Central memory CD8-positive, alpha-beta T cell (primary cell): ENCODE results near the gene COPS7A.
A peak's percentile ranks its signal among the peaks of the same experiment; 100 is the strongest.
"Not testable (repeated sequence)": the region's sequence is repeated elsewhere in the genome, so short reads cannot be mapped to it uniquely, and the experiment has no call there.

Source experiments
- ATAC-seq: fragments of 150-1000 bp; cut with Tn5 transposase; replicated peaks from 2 replicates; pipeline ENCODE4 v1.10.0; 2022; ENCODE audit warnings: mild to moderate bottlenecking, moderate FRiP score, moderate number of reproducible peaks; ENCODE audit not compliant: poor library complexity, severe bottlenecking; ENCODE audit errors: extremely low read depth
- DNase-seq, 2 donors: peaks; one replicate each; pipeline ENCODE4 v3.0.0; 2021; ENCODE audit warnings: low spot score in 2 of 2
- H3K27ac Mint-ChIP-seq: one replicate; pipeline ENCODE4 v1.8.0; 2022; ENCODE audit warnings: low read depth, mild to moderate bottlenecking, moderate library complexity, mixed read lengths
- H3K27me3 Mint-ChIP-seq: one replicate; pipeline ENCODE4 v1.8.0; 2022; ENCODE audit warnings: mixed read lengths
- H3K36me3 Mint-ChIP-seq: one replicate; pipeline ENCODE4 v1.8.0; 2022; ENCODE audit warnings: mild to moderate bottlenecking, moderate library complexity, mixed read lengths; ENCODE audit not compliant: insufficient read depth
- H3K4me1 Mint-ChIP-seq: one replicate; pipeline ENCODE4 v1.8.0; 2022; ENCODE audit warnings: mixed read lengths
- H3K4me3 Mint-ChIP-seq: one replicate; pipeline ENCODE4 v1.8.0; 2022; ENCODE audit warnings: mild to moderate bottlenecking, moderate library complexity, mixed read lengths
- H3K9me3 Mint-ChIP-seq: one replicate; pipeline ENCODE4 v1.8.0; 2022; ENCODE audit warnings: mixed read lengths

COPS7A gene

GRCh38 chr12:6743300-6743699 lies 19.5 kb downstream of the COPS7A start:
- not testable (repeated sequence) for H3K4me1 Mint-ChIP-seq, H3K4me3 Mint-ChIP-seq, H3K9me3 Mint-ChIP-seq, H3K27me3 Mint-ChIP-seq, H3K27ac Mint-ChIP-seq, DNase-seq, H3K36me3 Mint-ChIP-seq, ATAC-seq

- ATAC-seq: no peak
- H3K4me1 Mint-ChIP-seq: peaks cover 13% of the 10 kb centered on the region
- H3K9me3 Mint-ChIP-seq: no peaks in the 10 kb centered on the region
- no peak overlapping the region for H3K4me3 Mint-ChIP-seq
- H3K36me3 Mint-ChIP-seq: peaks cover 23% of the 10 kb centered on the region
- no peaks in the 10 kb centered on the region for H3K27me3 Mint-ChIP-seq
- no peak for DNase-seq
- H3K27ac Mint-ChIP-seq: peak overlapping the region; percentile 54
Observed at GRCh38 chr12:6745741-6746525, 22.1 kb downstream of the COPS7A start.

GRCh38 chr12:6747216-6747615 lies 23.4 kb downstream of the COPS7A start:
- H3K36me3 Mint-ChIP-seq: peaks cover 27% of the 10 kb centered on the region
- H3K27ac Mint-ChIP-seq: no peak overlapping the region
- no peaks in the 10 kb centered on the region for H3K27me3 Mint-ChIP-seq
- no peak for ATAC-seq
- no peaks in the 10 kb centered on the region for H3K9me3 Mint-ChIP-seq
- H3K4me1 Mint-ChIP-seq: peaks cover 26% of the 10 kb centered on the region
- DNase-seq: no peak
- H3K4me3 Mint-ChIP-seq: no peak overlapping the region

- no peak overlapping the region for H3K4me3 Mint-ChIP-seq
- H3K36me3 Mint-ChIP-seq: peaks cover 37% of the 10 kb centered on the region
- H3K9me3 Mint-ChIP-seq: no peaks in the 10 kb centered on the region
- ATAC-seq (no peak), DNase-seq (no peak)
- H3K27ac Mint-ChIP-seq: no peak overlapping the region
- peaks cover 34% of the 10 kb centered on the region for H3K4me1 Mint-ChIP-seq
- H3K27me3 Mint-ChIP-seq: no peaks in the 10 kb centered on the region
Observed at GRCh38 chr12:6748761-6749160, 24.9 kb downstream of the COPS7A start.

- no peak overlapping the region for H3K4me3 Mint-ChIP-seq
Observed at GRCh38 chr12:6750506-6750905, 26.7 kb downstream of the COPS7A start.

GRCh38 chr12:6751767-6752166 lies 27.9 kb downstream of the COPS7A start:
- Mint-ChIP-seq H3K36me3 (peaks cover 34% of the 10 kb centered on the region), H3K4me3 (peak overlapping the region; percentile 95), H3K27me3 (no peaks in the 10 kb centered on the region), H3K4me1 (peaks cover 27% of the 10 kb centered on the region), H3K9me3 (no peaks in the 10 kb centered on the region), H3K27ac (peak overlapping the region; percentile 95)
- ATAC-seq (no peak), DNase-seq (no peak)

More at GRCh38 chr12:6750506-6750905, 26.7 kb downstream of the COPS7A start:
- peaks cover 34% of the 10 kb centered on the region for H3K36me3 Mint-ChIP-seq
- no peaks in the 10 kb centered on the region for H3K27me3 Mint-ChIP-seq
- ATAC-seq: no peak
- no peak overlapping the region for H3K27ac Mint-ChIP-seq
- H3K4me1 Mint-ChIP-seq: peaks cover 28% of the 10 kb centered on the region
- DNase-seq: no peak
- H3K9me3 Mint-ChIP-seq: no peaks in the 10 kb centered on the region

- H3K27me3 Mint-ChIP-seq: no peaks in the 10 kb centered on the region
- DNase-seq (no peak), ATAC-seq (no peak)
- H3K9me3 Mint-ChIP-seq: no peaks in the 10 kb centered on the region
- H3K27ac Mint-ChIP-seq: peak overlapping the region; percentile 95
- peaks cover 31% of the 10 kb centered on the region for H3K36me3 Mint-ChIP-seq
- H3K4me1 Mint-ChIP-seq: peaks cover 27% of the 10 kb centered on the region
- H3K4me3 Mint-ChIP-seq: peak overlapping the region; percentile 95
Observed at GRCh38 chr12:6752167-6752920, 28.5 kb downstream of the COPS7A start.

GRCh38 chr12:6752921-6753771 lies 29.3 kb downstream of the COPS7A start, which contains the start of gene MLF2:
Gene MLF2 (minus strand): TSS chr12:6753141. CDS start chr12:6752334, 807 bp downstream.
- peak within 1 kb of the TSS; percentile 95 for H3K27ac Mint-ChIP-seq
- peak within 1 kb of the TSS; percentile 95 for H3K4me3 Mint-ChIP-seq
- ATAC-seq (peak; percentile 99), DNase-seq (peak; percentile 96 to 97)
- no peaks in the 10 kb centered on the region for H3K9me3 Mint-ChIP-seq
- peaks cover 27% of the 10 kb centered on the region for H3K4me1 Mint-ChIP-seq
- H3K27me3 Mint-ChIP-seq: no peaks in the 10 kb centered on the region
- peaks cover 28% of the 10 kb centered on the region for H3K36me3 Mint-ChIP-seq

- no peak for ATAC-seq
- Mint-ChIP-seq H3K4me3 (peak overlapping the region; percentile 95), H3K4me1 (peaks cover 27% of the 10 kb centered on the region), H3K27me3 (no peaks in the 10 kb centered on the region), H3K36me3 (peaks cover 24% of the 10 kb centered on the region), H3K9me3 (no peaks in the 10 kb centered on the region), H3K27ac (peak overlapping the region; percentile 95)
- no peak for DNase-seq
Observed at GRCh38 chr12:6753772-6754356, 30.0 kb downstream of the COPS7A start.

- DNase-seq (no peak), ATAC-seq (no peak)
- Mint-ChIP-seq H3K9me3 (no peaks in the 10 kb centered on the region), H3K4me1 (peaks cover 27% of the 10 kb centered on the region), H3K4me3 (no peak overlapping the region), H3K36me3 (peaks cover 23% of the 10 kb centered on the region), H3K27me3 (no peaks in the 10 kb centered on the region), H3K27ac (no peak overlapping the region)
Observed at GRCh38 chr12:6754411-6754810, 30.6 kb downstream of the COPS7A start.

- Mint-ChIP-seq H3K36me3 (peaks cover 11% of the 10 kb centered on the region), H3K4me3 (no peak overlapping the region), H3K4me1 (peaks cover 11% of the 10 kb centered on the region), H3K9me3 (no peaks in the 10 kb centered on the region), H3K27me3 (no peaks in the 10 kb centered on the region), H3K27ac (no peak overlapping the region)
- ATAC-seq: no peak
- DNase-seq: no peak
Observed at GRCh38 chr12:6757028-6757690, 33.3 kb downstream of the COPS7A start.
